HG03097 (cell line): ENCODE measurements around the gene PNKP.

Experiments used
- ATAC-seq: cut with Tn5 transposase; IDR thresholded peaks from one replicate; pipeline ENCODE4 v1.9.1; 2021; ENCODE audit not compliant: unreplicated experiment, low FRiP score

PNKP gene

DNA sequence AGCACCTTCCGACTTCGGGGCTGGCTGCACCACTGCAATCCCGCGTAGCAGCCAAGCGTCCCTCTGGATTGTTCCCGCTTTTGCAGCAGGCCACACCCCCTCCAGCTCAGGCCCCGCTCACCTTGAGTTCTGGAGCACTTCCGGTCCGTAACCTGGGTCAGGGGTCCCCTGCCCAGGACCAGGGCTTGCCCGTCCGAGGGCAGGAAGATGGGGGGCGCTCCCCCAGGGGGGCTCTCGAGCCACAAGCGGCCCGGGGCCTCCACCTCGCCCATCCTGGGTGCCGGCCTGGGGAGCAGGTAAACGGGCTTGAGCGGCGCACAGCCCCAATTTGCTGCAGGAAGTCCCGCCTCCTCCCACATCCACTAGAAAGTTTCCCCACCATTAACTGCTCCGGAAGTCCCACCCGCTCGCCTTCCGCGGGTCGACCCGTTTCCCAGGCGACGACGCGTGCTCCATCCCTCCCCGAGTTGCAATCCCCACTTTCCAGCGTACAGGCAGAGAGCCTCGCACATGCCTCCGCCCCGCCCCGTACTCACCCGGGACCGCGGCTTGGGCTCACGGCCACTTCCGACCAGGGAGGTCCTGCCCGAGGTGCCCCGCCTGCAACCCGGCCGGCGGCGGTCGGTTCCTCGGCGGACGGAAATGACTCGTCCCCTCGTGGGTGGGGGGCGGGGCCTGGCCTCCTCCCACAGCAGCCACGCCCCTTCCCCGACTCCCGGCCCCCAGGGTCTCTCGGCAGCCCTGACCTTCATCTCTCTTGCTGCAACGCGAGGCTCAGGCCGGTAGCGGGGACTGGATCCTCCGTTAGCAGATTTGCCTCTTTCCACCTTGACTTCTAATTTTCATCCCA is at the start of gene PNKP:
PNKP (minus strand) TSS at position 644 of the 850 bp plus-strand sequence; CDS start at position 272, 372 bp downstream.
- ATAC-seq = peak; percentile 33

DNA sequence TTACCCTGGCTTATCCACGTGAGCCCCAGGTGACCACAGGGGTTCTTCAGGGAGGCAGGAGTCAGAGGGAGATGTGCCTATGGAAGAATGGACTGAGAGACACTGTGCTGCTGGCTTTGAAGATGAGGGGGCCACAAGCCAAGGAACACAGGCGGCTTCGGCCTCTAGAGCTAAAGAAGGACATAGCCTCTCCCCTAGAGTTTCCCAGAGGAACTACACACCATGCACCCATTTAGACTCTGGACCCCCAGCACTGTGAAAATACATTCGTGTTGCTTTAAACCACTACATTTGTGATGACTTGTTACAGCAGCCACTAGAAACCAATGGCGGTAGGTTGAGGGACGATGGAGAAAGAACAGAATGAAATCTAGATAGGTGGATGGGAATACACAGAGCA is 47.9 kb upstream of the PNKP start:
- no peak for ATAC-seq

DNA sequence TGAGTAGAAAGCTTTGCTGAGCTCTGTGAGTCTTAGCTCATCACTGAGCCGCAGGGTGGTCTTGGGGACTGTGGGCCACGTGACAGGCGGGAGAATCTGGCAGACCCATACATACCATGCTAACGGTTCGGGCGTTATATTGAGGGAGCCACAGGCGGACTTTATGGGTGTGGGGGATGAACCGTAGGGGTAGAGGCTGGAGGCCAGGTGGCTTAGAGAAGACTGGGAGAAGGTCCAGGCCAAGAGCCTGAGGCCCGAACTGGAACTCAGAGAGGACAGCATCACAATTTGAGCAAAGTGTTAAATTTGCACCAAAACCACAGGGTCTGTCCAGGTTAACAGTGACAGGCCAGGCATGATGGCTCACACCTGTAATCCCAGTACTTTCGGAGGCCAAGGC is 46.3 kb upstream of the PNKP start:
- ATAC-seq = no peak

DNA sequence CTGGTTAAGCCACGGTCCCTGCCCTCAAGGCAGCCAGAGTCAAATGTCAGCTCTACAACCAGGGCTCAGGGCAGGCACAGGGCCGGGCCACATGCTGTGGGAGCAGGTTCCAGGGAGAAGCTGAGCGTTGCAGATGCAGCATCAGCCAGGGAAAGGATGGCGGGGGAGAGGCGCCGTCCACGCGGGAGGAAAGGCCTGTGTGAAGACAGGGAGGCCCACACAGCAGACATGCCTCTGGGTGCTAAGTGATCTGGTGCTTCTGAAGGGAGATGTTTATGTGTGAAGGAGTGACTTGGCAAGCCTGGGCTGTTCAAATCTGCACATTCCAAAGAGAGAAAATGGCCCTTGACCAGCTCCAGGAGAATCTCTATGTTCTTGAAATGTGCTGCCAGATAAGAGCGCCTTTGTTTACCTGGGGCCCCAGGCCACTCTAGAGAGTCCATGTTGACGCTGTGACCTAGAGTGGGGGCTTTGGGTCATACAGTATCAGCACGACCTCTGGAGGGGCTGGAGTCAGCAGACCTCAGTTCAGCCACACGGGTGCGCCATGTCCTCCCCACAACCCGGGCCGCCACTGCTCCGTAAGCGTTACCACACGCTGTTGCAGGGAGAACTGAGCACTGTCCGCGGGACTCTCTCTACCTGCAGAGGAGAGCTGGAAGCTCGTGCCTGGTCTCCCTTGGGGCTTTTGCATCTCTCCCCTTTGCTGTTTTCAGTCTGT is 45.7 kb upstream of the PNKP start:
- no peak for ATAC-seq

DNA sequence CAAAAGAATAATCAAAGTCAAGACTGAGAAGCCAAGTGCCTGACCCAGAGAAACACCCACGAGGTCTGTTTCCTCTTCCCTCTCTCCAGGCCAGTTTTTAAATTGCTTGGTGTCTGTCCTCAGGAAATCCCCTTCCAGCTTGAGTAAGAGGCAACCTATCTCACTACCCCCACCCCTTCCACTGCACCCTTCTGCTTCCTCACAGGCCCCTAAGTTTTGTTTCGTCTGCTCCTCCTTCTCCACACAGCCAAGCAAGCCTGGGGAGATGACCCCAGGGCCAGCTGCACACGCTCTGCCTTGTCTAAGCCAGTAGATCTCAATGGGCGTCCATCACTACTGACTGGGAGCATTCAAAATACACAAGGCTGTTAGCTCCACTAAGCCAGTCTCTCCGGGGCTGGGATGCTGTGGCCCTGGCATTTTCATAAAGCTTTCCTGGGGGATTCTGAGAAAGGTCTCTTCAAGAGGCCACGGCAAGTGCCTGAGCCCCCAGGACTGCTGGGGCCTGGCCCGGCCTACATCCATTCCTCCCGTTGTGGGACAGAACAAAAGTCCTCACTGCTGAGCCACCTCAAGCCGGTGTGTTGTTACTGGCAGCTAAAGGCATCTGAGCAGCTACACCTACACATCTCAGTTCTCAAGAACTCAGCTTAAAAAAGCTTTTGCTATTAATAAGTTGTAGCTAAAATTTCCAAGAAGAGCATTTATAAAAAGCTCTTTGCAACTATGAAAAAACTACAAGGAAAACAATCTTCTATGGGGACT is 44.2 kb upstream of the PNKP start:
- ATAC-seq = no peak

DNA sequence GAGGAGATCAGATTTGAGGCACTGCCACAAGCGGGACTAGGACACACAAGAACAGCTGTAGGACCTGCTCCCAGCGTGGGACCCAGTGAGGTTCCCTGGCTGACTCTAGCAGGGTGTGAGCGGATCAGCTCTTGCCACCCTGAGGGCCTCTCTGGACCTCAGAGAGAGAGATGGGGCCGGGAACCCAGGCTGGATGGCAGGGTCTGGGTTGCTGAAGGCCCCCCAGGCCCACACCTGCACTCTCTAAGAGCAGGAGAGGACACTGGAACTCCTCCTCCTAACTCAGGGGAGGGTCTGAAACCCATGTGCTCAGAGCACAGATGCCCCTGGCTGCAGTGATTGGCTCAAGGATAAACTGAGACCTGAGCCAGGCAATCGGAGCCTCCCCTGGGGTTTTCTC is 42.8 kb upstream of the PNKP start:
- no peak for ATAC-seq

DNA sequence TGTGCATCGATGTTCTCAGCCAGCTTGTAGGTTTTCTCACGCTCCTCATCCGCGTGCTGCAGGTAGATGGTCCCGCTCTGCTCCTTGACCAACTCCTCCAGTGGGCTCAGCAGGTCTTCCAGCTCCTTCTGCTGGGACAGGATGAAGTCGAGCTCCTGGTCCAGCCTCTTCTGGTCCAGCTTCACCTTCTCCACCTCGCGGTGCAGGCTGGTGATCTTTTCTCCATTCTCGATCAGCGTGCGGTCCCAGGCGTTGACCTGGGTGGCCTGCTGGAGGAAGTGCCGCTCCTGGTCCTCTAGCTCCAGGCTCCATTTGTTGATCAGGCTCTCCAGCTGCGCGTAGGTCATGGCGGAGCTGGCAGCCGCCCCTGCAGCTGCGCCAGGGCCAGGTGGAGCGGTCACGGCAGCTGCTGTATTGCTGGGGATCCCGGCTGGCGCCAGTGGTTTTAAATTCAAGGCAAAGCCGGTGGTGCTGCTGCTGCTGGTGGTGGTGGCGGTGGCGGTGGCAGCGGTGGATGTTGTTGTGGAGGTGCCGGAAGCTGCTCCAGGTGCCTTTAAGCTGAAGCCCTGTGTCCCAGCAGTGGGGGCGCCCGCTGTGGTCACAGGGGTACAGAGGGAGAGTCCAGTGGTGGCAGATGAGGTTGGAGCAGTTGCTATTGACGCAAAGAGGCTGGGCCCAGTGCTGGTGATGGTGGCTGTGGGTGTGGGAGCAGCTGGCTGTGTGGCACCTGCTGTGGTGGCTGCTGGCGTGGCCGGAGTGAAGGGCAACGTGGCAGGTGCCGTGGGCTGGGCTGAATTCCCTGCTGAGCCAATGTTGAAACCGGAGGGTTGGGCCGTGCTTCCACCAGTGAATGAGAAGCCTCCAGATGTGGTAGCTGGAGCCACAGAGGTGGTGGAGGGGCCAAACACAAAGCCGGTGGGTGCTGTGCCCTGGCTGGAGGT is 41.4 kb upstream of the PNKP start:
- ATAC-seq = no peak

DNA sequence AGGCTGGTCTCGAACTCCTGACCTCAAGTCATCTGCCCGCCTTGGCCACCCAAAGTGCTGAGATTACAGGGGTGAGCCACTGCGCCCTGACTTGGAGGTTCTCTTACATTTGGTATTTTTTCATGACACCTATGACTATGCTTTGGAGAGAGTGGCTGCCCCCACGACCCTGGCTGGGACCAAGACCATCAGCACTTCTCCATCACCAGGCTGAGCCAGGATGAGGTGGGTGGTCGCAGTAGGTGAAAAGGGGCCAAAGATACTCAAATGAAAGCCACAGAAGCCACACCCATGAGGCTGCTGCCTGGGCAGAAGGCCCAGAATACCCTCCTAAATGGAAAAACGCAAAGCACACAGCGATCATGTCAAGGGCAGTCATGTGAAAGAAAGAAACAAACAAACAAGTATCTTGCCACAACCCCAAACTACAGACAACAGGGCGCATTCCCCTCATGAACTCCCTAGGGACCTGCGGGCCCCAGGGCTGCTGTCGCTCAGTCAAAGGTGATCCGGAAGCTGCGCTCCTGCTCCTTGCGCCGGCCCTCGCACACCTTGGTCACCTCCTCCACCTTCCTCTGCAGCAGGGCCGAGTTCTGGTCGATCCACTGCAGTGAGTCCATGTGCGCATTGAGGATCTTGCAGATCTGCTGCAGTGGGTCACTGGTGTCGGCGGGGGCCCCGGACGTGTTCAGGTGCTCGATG is 40.5 kb upstream of the PNKP start:
- no peak for ATAC-seq

DNA sequence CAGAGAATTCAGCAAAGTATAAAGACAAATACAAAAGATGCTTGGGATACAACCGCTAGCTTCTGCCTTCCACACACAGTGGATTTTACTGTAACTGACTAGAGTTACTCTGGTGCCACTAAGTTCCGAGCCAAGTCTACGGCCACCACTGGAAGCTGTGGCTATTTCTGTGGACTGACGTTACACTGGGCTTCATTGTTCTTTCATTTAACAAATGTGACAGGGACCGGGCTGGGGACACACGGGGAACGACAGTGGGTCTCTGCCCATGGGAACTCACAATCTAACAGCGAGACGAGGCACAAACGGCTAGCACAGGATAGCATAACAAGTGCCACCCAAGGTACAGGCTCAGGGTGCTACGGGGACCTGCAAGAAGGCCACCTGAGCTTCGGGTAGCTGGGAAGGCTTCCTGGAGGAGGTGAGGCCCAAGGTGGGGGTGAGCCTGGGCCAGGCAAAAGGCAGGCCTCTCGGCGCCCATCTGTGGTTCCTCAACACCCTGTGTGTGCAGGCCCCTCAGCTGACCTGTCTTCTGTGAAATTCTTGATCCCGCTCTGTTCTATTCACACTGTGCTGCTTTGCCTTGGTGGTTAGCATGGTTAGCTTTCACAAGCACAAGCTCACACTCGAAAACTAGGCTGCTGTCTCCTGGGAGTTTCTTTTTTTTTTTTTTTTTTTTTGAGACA is 39.6 kb upstream of the PNKP start:
- no peak for ATAC-seq

DNA sequence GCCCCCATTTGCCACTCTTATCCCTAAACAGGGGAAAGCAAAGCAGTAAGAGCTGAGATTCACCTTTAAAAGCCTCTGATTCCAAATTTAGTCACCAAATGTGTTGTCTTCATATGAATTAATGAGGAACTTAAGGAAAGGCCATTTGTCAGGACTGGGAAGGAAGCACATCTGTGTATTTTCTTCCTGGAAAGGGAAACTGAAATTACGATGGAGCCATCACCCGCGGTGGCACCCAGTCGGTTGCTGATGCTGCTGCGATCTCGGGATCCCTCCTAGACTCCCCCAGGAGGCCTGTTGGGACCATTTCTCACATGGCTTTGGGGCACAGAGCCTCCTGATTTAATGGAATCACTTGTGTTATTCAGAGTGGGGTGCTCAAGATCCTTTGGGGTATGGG is 36.8 kb upstream of the PNKP start:
- no peak for ATAC-seq

DNA sequence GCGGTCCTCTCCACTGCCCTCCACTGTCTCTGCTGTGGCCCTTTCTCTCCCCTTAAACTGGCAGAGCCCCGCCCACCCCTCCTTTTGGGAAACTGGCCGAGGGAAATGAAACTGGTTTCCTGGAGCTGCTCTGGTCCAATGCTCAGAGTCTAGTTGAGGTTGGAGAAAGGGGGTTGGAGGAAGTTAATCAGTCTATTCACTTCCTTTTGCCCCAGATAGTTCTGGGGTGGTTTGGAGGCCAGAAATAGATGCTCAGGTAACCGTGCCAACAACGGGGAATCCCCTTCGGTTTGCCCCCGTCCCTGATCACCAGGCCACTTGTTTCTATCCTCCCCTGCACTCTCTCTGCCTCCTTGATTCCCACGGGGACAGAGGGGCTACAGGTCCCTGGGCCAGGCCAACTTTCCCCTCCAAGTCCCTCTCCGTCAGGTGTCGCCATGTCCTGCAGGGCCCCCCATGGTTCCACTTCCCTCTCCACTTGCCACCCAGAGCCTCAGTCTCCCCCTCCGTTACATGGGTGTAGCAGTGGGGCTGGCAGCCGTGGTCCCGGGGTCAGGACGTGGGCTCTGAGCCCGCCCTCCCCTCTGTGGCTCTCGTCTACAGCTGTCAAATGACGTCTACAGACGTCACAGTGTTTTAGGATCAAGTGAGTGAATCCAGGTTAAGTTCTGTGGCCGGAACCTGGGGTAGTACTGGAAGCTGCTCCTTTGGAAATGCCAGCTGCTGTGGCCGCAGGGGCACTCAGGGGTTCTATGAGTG is 29.7 kb upstream of the PNKP start, which contains the start of gene IL4I1:
IL4I1 (minus strand) TSS at position 25 of the 759 bp plus-strand sequence. CDS start 727 bp downstream, outside the sequence.
- peak; percentile 61 for ATAC-seq

DNA sequence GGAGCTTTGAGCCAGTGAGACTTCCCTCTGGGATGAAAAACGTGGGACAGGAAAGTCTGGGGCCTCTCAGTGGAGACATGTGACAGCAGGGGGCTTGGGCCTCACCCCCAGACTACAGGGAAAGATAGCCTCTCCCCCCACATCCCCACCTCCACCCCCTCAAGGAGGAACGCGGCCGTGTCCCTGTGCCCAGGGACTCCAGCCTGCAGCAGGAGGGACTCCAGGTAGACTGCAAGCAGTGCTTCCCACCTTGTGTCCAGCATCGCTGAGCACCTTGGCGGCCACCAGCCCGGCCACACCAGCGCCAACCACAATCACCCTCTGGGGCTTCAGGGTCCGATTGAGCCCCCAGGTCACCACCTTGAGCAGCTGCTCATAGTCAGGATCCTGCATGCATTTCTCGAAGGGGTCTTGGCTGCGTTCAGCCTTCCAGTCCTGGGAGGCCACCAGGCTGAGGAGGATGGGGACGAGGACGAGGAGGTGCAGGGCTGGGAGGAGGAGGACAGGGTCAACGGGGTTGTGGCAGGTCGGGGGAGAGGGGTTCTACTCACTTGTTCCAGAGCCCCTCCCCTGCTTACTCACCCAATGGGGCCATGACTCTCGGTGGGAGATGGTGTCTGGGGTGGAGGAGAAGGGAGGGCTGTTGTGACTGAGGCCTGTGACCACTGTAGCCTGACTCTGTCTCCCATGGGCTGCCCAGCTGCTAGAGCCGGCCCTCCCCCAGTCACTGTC is 28.4 kb upstream of the PNKP start:
- ATAC-seq = no peak

DNA sequence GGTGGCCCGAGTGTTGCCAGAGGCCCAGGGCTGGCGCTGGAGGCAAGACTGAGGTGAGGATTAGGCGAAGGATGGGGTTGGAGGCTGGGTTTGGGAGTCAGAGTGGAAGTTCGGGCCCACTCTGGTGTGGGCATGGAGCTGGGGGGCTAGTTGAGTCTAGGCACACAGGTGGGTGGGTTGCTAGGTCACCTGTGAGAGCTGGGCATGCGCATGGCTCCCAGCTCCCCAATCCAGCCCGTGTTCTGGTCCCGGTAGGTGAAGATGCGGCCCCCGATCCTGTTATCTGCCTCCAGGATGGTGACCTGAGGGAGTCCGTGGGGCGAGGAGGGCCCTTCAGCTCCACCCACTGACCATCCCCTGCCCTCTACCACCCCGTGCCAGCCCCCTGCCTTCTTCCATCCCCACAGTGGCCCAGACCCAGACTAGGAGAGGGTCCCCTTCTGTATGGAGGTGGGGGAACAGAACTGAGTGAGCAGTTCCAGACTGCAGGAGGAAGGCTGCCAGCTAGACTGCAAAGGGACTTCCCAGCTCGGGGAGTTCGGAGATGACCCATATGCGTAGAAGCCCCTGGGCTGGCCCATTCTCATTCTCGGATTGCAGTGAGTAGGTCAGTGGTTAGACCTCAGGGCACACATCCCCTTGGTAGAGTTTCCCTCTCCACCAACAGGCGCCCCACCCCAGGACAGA is 27.6 kb upstream of the PNKP start:
- ATAC-seq = no peak

DNA sequence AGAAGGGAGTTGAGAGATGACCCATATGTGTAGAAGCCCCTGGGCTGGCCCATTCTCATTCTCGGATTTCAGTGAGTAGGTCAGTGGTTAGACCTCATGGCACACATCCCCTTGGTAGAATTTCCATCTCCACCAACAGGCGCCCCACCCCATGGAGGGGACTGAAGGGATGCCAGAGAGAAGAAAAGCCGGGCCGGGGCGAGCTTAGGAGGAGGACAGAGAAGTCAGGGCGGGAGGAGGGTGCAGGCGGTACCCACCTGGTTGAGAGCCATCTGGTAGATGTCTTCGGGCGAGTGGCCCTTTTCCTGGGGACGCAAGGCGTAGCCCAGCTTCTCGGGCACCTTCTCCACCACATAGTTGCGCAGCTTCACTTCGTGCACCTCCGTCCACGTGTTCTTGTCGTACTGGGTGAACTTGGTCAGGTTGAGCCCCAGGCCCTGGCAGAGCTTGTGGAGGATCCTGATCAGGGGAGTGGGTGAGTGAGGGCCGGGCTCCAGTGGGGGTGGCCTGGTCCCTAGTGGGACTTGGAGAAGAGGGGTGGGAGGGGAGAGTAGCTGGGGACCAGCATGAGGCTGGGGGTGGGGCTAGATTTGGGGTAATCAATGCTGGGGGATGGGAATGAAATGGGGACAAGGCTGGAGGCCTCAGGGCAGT is 26.8 kb upstream of the PNKP start:
- ATAC-seq = no peak

DNA sequence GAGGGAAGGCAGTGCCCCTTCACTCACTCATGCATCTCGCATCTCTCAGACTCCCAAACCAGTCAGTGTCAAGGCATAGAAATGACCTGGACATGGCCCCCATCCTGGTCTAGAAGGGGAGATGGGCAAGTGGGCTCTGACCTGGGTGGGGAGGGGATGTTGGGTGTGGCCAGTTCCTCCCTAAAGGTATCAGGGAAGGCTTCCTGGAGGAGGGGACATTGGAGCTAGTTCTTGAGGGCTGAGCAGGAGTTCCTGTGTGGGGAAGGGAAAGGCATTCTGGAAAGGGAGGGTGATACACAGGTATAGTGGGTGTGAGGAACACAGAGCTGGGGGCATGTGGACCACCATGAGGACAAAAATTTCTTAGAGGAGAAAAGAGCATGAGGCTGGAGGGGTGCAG is 25.3 kb upstream of the PNKP start:
- no peak for ATAC-seq

DNA sequence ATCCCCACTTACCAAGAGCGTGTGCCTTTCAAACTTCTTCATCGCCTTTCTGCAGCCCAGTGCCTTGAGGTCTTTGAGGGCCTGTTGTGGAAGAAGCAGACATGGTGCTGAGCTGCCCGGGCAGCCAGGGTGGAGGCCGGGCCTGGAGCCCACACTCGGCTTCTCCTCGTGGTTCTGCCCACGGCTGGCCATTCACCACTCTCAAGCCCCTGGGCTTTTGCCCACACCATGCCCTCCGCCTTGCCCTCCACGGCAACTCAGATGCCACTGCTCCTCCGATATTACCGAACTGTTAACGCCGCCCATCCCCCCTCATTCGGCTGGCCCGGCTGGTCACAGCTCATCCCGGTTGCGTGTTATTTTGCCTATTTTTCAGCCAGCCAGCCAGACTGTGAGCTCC is 24.0 kb upstream of the PNKP start:
- ATAC-seq = no peak
